NCI-H748 treated with DMSO at 0.1 percent for 48 hours (cell line): ENCODE data around the gene CLEC1A.
"Not testable (repeated sequence)": the region's sequence is repeated elsewhere in the genome, so short reads cannot be mapped to it uniquely, and the experiment has no call there.

Source experiments
- DNase-seq: peaks from one replicate; lab custom pipeline; 2025; lab: John Stamatoyannopoulos, UW

CLEC1A gene

GRCh38 chr12:10042167-10042566, 56.6 kb downstream of the CLEC1A start:
- no peak for DNase-seq

- no peak for DNase-seq
These were observed 64.8 kb downstream of the CLEC1A start for GRCh38 chr12:10033783-10034545.

GRCh38 chr12:10031771-10032175, 67.0 kb downstream of the CLEC1A start:
- DNase-seq = no peak

DNA sequence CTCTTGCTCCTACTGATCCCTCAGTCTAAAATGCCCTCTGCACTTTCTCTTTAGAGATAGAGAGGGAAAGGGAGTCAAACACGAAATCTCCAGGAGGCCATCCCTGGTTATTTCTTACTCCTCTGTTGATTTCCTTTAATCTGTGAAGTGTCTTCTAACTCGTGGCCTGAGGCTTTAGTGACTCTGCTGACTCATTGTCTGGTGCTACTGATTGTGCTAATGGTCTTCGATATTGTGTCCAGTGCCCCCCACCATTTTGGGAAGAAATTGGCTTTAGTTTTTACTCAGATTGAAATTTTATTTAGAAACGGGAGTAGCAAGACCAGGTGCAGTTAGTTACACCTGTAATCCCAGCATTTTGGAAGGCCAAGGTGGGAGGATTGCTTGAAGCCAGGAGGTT, 67.5 kb downstream of the CLEC1A start:
- no peak for DNase-seq

- no peak for DNase-seq
These were observed 68.3 kb downstream of the CLEC1A start, which contains the start of gene CLEC9A for GRCh38 chr12:10030446-10030845. Gene CLEC9A, plus strand, starts transcription at chr12:10030682. Its CDS starts 22,006 bp downstream, at chr12:10052688.

DNA sequence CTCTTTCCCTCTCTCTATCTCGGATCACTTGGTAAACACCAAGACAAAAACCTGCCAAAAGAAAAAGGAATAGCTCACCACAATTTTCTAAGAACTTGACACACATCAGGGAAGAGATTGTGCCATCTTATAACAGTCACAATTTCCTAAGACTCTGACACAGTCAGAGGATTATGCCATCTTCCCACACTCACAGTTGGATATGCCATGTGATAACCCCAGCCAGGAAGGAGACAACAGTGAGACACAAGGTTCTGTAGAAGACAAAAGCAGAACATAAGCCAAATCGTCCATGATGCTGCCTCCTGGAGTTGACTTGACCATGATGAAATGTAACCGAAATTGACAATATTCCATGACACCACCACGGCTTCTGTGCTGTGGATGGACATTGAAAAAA, 71.1 kb downstream of the CLEC1A start:
- no peak for DNase-seq

DNA sequence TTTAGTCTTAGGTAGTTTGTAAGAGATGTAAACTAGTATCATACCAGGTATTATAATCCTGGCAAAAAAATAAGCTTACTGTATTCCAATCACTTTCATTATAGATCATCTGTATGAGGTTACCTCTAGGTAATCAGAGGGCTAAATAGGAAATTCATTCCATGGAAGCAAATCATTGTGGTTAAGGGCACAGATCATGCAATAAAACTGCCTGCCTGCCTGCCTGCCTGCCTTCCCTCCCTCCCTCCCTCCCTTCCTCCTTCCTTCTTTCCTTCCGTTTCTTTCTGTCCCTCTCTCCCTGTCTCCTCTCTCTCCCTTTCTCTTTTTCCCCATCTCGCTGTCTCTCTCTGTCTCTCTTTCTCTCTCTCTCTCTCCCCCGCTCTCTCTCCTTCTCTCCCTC, 71.5 kb downstream of the CLEC1A start:
- DNase-seq = no peak

DNA sequence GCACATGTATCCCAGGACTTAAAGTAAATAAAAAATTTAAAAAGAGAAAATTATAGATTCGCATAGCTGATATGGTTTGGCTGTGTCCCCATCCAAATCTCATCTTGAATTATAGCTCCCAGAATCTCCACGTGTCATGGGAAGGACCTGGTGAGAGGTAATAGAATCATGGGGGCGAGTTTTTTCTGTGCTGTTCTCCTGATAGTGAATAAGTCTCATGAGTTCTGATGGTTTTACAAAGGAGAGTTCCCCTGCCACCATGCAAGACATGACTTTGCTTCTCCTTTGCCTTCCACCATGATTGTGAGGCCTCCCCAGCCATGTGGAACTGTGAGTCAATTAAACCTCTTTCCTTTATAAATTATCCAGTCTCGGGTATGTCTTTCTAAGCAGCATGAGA, 72.1 kb downstream of the CLEC1A start:
- DNase-seq = not testable (repeated sequence)

GRCh38 chr12:10025236-10025635, 73.5 kb downstream of the CLEC1A start:
- DNase-seq = no peak

- no peak for DNase-seq
These were observed 77.4 kb downstream of the CLEC1A start for GRCh38 chr12:10021342-10021741.
